Right lobe of liver (tissue), 4 donors: ENCODE data around the gene FMO2.

Source experiments
- POLR2A ChIP-seq: fragments of 450-650 bp; IDR thresholded peaks from one replicate; pipeline ENCODE4 v1.6.1; 2017; ENCODE audit warnings: antibody characterized with exemption, mild to moderate bottlenecking
- TF ChIP-seq, protein P1 (sequence below), 4 donors: fragments of 200-600 bp in 3 of 4; fragments of 450-650 bp in 1 of 4; IDR thresholded peaks; one replicate each; pipeline versions ENCODE4 v1.5.1 to v1.8.0; 2016 to 2022; ENCODE audit warnings: antibody characterized with exemption in 4 of 4, mild to moderate bottlenecking in 2 of 4
- donor health status: DM: no; HTN: no; CAD: no.
- donor health status: DM: no; HTN: no; CAD: no.
- donor health status: DM: no; HTN: yes; CAD: no.

DNA sequence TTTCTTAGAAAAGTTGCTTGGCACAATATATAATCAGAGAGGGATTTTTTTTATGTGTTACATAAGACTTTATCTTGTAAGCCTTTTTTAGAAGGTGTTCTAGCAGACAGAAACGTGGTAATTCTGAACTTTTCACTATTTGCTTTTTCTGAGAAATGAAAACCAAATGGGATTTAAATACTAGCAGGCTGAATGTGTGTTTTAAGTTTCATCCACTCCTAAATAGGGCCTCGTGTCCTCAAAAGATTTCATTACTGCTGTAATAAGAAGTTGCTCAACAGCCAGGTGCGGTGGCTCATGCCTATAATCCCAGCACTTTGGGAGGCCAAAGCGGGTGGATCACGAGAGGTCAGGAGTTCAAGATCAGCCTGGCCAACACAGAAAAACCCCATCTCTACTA lies 44.7 kb upstream of the FMO2 start:
- TF ChIP-seq, protein P1, sequence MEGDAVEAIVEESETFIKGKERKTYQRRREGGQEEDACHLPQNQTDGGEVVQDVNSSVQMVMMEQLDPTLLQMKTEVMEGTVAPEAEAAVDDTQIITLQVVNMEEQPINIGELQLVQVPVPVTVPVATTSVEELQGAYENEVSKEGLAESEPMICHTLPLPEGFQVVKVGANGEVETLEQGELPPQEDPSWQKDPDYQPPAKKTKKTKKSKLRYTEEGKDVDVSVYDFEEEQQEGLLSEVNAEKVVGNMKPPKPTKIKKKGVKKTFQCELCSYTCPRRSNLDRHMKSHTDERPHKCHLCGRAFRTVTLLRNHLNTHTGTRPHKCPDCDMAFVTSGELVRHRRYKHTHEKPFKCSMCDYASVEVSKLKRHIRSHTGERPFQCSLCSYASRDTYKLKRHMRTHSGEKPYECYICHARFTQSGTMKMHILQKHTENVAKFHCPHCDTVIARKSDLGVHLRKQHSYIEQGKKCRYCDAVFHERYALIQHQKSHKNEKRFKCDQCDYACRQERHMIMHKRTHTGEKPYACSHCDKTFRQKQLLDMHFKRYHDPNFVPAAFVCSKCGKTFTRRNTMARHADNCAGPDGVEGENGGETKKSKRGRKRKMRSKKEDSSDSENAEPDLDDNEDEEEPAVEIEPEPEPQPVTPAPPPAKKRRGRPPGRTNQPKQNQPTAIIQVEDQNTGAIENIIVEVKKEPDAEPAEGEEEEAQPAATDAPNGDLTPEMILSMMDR (IDR thresholded peaks at IDR 0.05), result no peak
- TF ChIP-seq POLR2A, result no peak
